GM18508 (cell line): ENCODE results near the gene SLC27A5.
"Not testable (repeated sequence)": the region's sequence is repeated elsewhere in the genome, so short reads cannot be mapped to it uniquely, and the experiment has no call there.

Experiments used
- ATAC-seq: cut with Tn5 transposase; IDR thresholded peaks from one replicate; pipeline ENCODE4 v1.9.1; 2021; ENCODE audit warnings: moderate number of reproducible peaks; ENCODE audit not compliant: insufficient read depth, unreplicated experiment

SLC27A5 gene

GRCh38 chr19:58507602-58508223 is 4.1 kb downstream of the SLC27A5 start:
- ATAC-seq = not testable (repeated sequence)

GRCh38 chr19:58500242-58500641 is 11.6 kb downstream of the SLC27A5 start:
- ATAC-seq = no peak

- peak; percentile 66 for ATAC-seq
Measured at GRCh38 chr19:58499021-58499927, 12.5 kb downstream of the SLC27A5 start.

- ATAC-seq = no peak
Measured at GRCh38 chr19:58498316-58499020, 13.3 kb downstream of the SLC27A5 start.

GRCh38 chr19:58497634-58498170 is 14.1 kb downstream of the SLC27A5 start:
- ATAC-seq = no peak

GRCh38 chr19:58492265-58492664 is 19.5 kb downstream of the SLC27A5 start:
- no peak for ATAC-seq

- no peak for ATAC-seq
Measured at GRCh38 chr19:58491393-58491792, 20.4 kb downstream of the SLC27A5 start.

- not testable (repeated sequence) for ATAC-seq
Measured at GRCh38 chr19:58484349-58484748, 27.4 kb downstream of the SLC27A5 start.

- no peak for ATAC-seq
Measured at GRCh38 chr19:58483776-58484175, 28.0 kb downstream of the SLC27A5 start.

- no peak for ATAC-seq
Measured at GRCh38 chr19:58482372-58482771, 29.4 kb downstream of the SLC27A5 start.

- ATAC-seq = no peak
Measured at GRCh38 chr19:58480831-58481230, 31.0 kb downstream of the SLC27A5 start.

GRCh38 chr19:58480481-58480830 is 31.3 kb downstream of the SLC27A5 start:
- no peak for ATAC-seq

- ATAC-seq = no peak
Measured at GRCh38 chr19:58479736-58480480, 31.9 kb downstream of the SLC27A5 start.

- ATAC-seq = no peak
Measured at GRCh38 chr19:58479303-58479702, 32.5 kb downstream of the SLC27A5 start.

GRCh38 chr19:58477871-58478270 is 33.9 kb downstream of the SLC27A5 start:
- ATAC-seq = no peak

- no peak for ATAC-seq
Measured at GRCh38 chr19:58477130-58477529, 34.7 kb downstream of the SLC27A5 start.

GRCh38 chr19:58476498-58477015 is 35.2 kb downstream of the SLC27A5 start:
- no peak for ATAC-seq

GRCh38 chr19:58475714-58476497 is 35.9 kb downstream of the SLC27A5 start, which contains the start of gene ZNF446:
Gene ZNF446, plus strand, starts transcription at chr19:58476352. Its CDS starts 867 bp downstream, at chr19:58477219.
- ATAC-seq = peak; percentile 52
